ENCODE results near the gene PTPRT.

PTPRT gene

GRCh38 chr20:42963796-42964195 lies 225.9 kb downstream of the PTPRT start:
- no peak overlapping the region for H3K4me3 ChIP-seq (ENCODE audit: insufficient read depth, low read depth, low read length)
- H3K36me3 ChIP-seq (ENCODE audit: control insufficient read depth, insufficient read depth, low read length), result no peaks in the 10 kb centered on the region
- H3K27me3 ChIP-seq (ENCODE audit: control insufficient read depth, insufficient read depth, low read length, poor library complexity, severe bottlenecking), result no peaks in the 10 kb centered on the region
- no peak overlapping the region for H3K27ac ChIP-seq (ENCODE audit: insufficient read depth, low read depth, low read length, poor library complexity, severe bottlenecking)
- no peaks in the 10 kb centered on the region for H3K9me3 ChIP-seq (ENCODE audit: control insufficient read depth, low read length)
- no peaks in the 10 kb centered on the region for H3K4me1 ChIP-seq (ENCODE audit: control insufficient read depth, insufficient read depth, low read length)
- WGBS, 2 experiments, result 25 to 38% methylated on average over 2 of the region's 2 CpGs

- Histone ChIP-seq H3K4me1 (ENCODE audit: control insufficient read depth, insufficient read depth, low read length) (no peaks in the 10 kb centered on the region), H3K27ac (ENCODE audit: insufficient read depth, low read depth, low read length, poor library complexity, severe bottlenecking) (no peak overlapping the region), H3K36me3 (ENCODE audit: control insufficient read depth, insufficient read depth, low read length) (no peaks in the 10 kb centered on the region), H3K4me3 (ENCODE audit: insufficient read depth, low read depth, low read length) (no peak overlapping the region), H3K9me3 (ENCODE audit: control insufficient read depth, low read length) (no peaks in the 10 kb centered on the region), H3K27me3 (ENCODE audit: control insufficient read depth, insufficient read depth, low read length, poor library complexity, severe bottlenecking) (no peaks in the 10 kb centered on the region)
- 67 to 73% methylated on average over 6 of the region's 6 CpGs for WGBS, 2 experiments
Observed at GRCh38 chr20:42961771-42962170, 227.9 kb downstream of the PTPRT start.

- Histone ChIP-seq H3K36me3 (ENCODE audit: control insufficient read depth, insufficient read depth, low read length) (no peaks in the 10 kb centered on the region), H3K4me3 (ENCODE audit: insufficient read depth, low read depth, low read length) (no peak overlapping the region), H3K27ac (ENCODE audit: insufficient read depth, low read depth, low read length, poor library complexity, severe bottlenecking) (no peak overlapping the region), H3K9me3 (ENCODE audit: control insufficient read depth, low read length) (no peaks in the 10 kb centered on the region), H3K27me3 (ENCODE audit: control insufficient read depth, insufficient read depth, low read length, poor library complexity, severe bottlenecking) (no peaks in the 10 kb centered on the region), H3K4me1 (ENCODE audit: control insufficient read depth, insufficient read depth, low read length) (no peaks in the 10 kb centered on the region)
- WGBS, 2 experiments, result 92 to 94% methylated on average over 2 of the region's 2 CpGs
Observed at GRCh38 chr20:42959996-42960395, 229.7 kb downstream of the PTPRT start.

- H3K27ac ChIP-seq (ENCODE audit: insufficient read depth, low read depth, low read length, poor library complexity, severe bottlenecking), result no peak overlapping the region
- H3K4me1 ChIP-seq (ENCODE audit: control insufficient read depth, insufficient read depth, low read length), result no peaks in the 10 kb centered on the region
- H3K9me3 ChIP-seq (ENCODE audit: control insufficient read depth, low read length), result no peaks in the 10 kb centered on the region
- no peaks in the 10 kb centered on the region for H3K27me3 ChIP-seq (ENCODE audit: control insufficient read depth, insufficient read depth, low read length, poor library complexity, severe bottlenecking)
- H3K36me3 ChIP-seq (ENCODE audit: control insufficient read depth, insufficient read depth, low read length), result no peaks in the 10 kb centered on the region
- no peak overlapping the region for H3K4me3 ChIP-seq (ENCODE audit: insufficient read depth, low read depth, low read length)
- WGBS, 2 experiments, result 93 to 100% methylated on average over 1 to 2 of the region's 2 CpGs
Observed at GRCh38 chr20:42958367-42959069, 231.2 kb downstream of the PTPRT start.

- Histone ChIP-seq H3K4me3 (ENCODE audit: insufficient read depth, low read depth, low read length) (no peak overlapping the region), H3K27me3 (ENCODE audit: control insufficient read depth, insufficient read depth, low read length, poor library complexity, severe bottlenecking) (no peaks in the 10 kb centered on the region), H3K9me3 (ENCODE audit: control insufficient read depth, low read length) (no peaks in the 10 kb centered on the region), H3K36me3 (ENCODE audit: control insufficient read depth, insufficient read depth, low read length) (no peaks in the 10 kb centered on the region), H3K4me1 (ENCODE audit: control insufficient read depth, insufficient read depth, low read length) (no peaks in the 10 kb centered on the region), H3K27ac (ENCODE audit: insufficient read depth, low read depth, low read length, poor library complexity, severe bottlenecking) (no peak overlapping the region)
- 86 to 89% methylated on average over 1 of the region's 1 CpG for WGBS, 2 experiments
Observed at GRCh38 chr20:42957704-42958095, 232.0 kb downstream of the PTPRT start.

GRCh38 chr20:42957018-42957703 lies 232.5 kb downstream of the PTPRT start:
- WGBS, 2 experiments, result 92 to 97% methylated on average over 9 of the region's 9 CpGs
- H3K27me3 ChIP-seq (ENCODE audit: control insufficient read depth, insufficient read depth, low read length, poor library complexity, severe bottlenecking), result no peaks in the 10 kb centered on the region

GRCh38 chr20:42955713-42956112 lies 234.0 kb downstream of the PTPRT start:
- Histone ChIP-seq H3K27ac (ENCODE audit: insufficient read depth, low read depth, low read length, poor library complexity, severe bottlenecking) (no peak overlapping the region), H3K36me3 (ENCODE audit: control insufficient read depth, insufficient read depth, low read length) (no peaks in the 10 kb centered on the region), H3K27me3 (ENCODE audit: control insufficient read depth, insufficient read depth, low read length, poor library complexity, severe bottlenecking) (no peaks in the 10 kb centered on the region), H3K4me3 (ENCODE audit: insufficient read depth, low read depth, low read length) (no peak overlapping the region), H3K9me3 (ENCODE audit: control insufficient read depth, low read length) (no peaks in the 10 kb centered on the region), H3K4me1 (ENCODE audit: control insufficient read depth, insufficient read depth, low read length) (no peaks in the 10 kb centered on the region)
- 96% methylated on average over 4 of the region's 4 CpGs for WGBS, 2 experiments

More at GRCh38 chr20:42957018-42957703, 232.5 kb downstream of the PTPRT start:
- H3K36me3 ChIP-seq (ENCODE audit: control insufficient read depth, insufficient read depth, low read length), result no peaks in the 10 kb centered on the region
- no peaks in the 10 kb centered on the region for H3K4me1 ChIP-seq (ENCODE audit: control insufficient read depth, insufficient read depth, low read length)
- no peak overlapping the region for H3K4me3 ChIP-seq (ENCODE audit: insufficient read depth, low read depth, low read length)
- no peaks in the 10 kb centered on the region for H3K9me3 ChIP-seq (ENCODE audit: control insufficient read depth, low read length)
- no peak overlapping the region for H3K27ac ChIP-seq (ENCODE audit: insufficient read depth, low read depth, low read length, poor library complexity, severe bottlenecking)

GRCh38 chr20:42954951-42955350 lies 234.8 kb downstream of the PTPRT start:
- H3K27me3 ChIP-seq (ENCODE audit: control insufficient read depth, insufficient read depth, low read length, poor library complexity, severe bottlenecking), result no peaks in the 10 kb centered on the region
- no peaks in the 10 kb centered on the region for H3K4me1 ChIP-seq (ENCODE audit: control insufficient read depth, insufficient read depth, low read length)
- WGBS, 2 experiments, result 91% methylated on average over 5 of the region's 5 CpGs
- no peak overlapping the region for H3K4me3 ChIP-seq (ENCODE audit: insufficient read depth, low read depth, low read length)
- H3K36me3 ChIP-seq (ENCODE audit: control insufficient read depth, insufficient read depth, low read length), result no peaks in the 10 kb centered on the region
- no peak overlapping the region for H3K27ac ChIP-seq (ENCODE audit: insufficient read depth, low read depth, low read length, poor library complexity, severe bottlenecking)
- no peaks in the 10 kb centered on the region for H3K9me3 ChIP-seq (ENCODE audit: control insufficient read depth, low read length)

GRCh38 chr20:42949950-42950349 lies 239.8 kb downstream of the PTPRT start:
- H3K36me3 ChIP-seq (ENCODE audit: control insufficient read depth, insufficient read depth, low read length), result no peaks in the 10 kb centered on the region
- H3K4me1 ChIP-seq (ENCODE audit: control insufficient read depth, insufficient read depth, low read length), result no peaks in the 10 kb centered on the region
- H3K27me3 ChIP-seq (ENCODE audit: control insufficient read depth, insufficient read depth, low read length, poor library complexity, severe bottlenecking), result no peaks in the 10 kb centered on the region
- H3K27ac ChIP-seq (ENCODE audit: insufficient read depth, low read depth, low read length, poor library complexity, severe bottlenecking), result no peak overlapping the region
- H3K9me3 ChIP-seq (ENCODE audit: control insufficient read depth, low read length), result no peaks in the 10 kb centered on the region
- WGBS, 2 experiments, result 89 to 91% methylated on average over 7 of the region's 7 CpGs
- no peak overlapping the region for H3K4me3 ChIP-seq (ENCODE audit: insufficient read depth, low read depth, low read length)

- Histone ChIP-seq H3K4me1 (ENCODE audit: control insufficient read depth, insufficient read depth, low read length) (no peaks in the 10 kb centered on the region), H3K9me3 (ENCODE audit: control insufficient read depth, low read length) (no peaks in the 10 kb centered on the region), H3K27ac (ENCODE audit: insufficient read depth, low read depth, low read length, poor library complexity, severe bottlenecking) (no peak overlapping the region), H3K36me3 (ENCODE audit: control insufficient read depth, insufficient read depth, low read length) (no peaks in the 10 kb centered on the region), H3K4me3 (ENCODE audit: insufficient read depth, low read depth, low read length) (no peak overlapping the region), H3K27me3 (ENCODE audit: control insufficient read depth, insufficient read depth, low read length, poor library complexity, severe bottlenecking) (no peaks in the 10 kb centered on the region)
- 78 to 80% methylated on average over 9 to 10 of the region's 10 CpGs for WGBS, 2 experiments
Observed at GRCh38 chr20:42945234-42945994, 244.3 kb downstream of the PTPRT start.
